HepG2 (cell line): ENCODE measurements around the gene MACROD2. TPM values are rescaled to one million over a fixed set of nuclear protein-coding genes. Genes with fewer than 3 reads are reported as not detected.

Source experiments
- ATAC-seq: fragments of 200-7000 bp; cut with Tn5 transposase; 3 replicates; pipeline ENCODE4 v1.9.1; 2020; ENCODE audit warnings: mild to moderate bottlenecking, moderate library complexity
- BruUV-seq: library from RNA; stranded (reverse); fragments of 400-500 nt; replicated peaks from 2 replicates; lab custom pipeline; 2021; lab: Mats Ljungman, UMichigan
- CTCF ChIA-PET: fragments of 300-600 bp; formaldehyde crosslinking; extraction: SDS; loops from one replicate; lab custom pipeline; 2021; ENCODE audit warnings: low total read pairs, inconsistent platforms, low intra/inter-chr PET ratio; lab: Yijun Ruan, JAX
- POLR2A ChIA-PET: fragments of 350-600 bp; sonication (Branson Sonifier 250); formaldehyde crosslinking; loops from one replicate; lab custom pipeline; 2020; ENCODE audit warnings: antibody characterized with exemption, inconsistent platforms; lab: Yijun Ruan, JAX
- DNase-seq: peaks from one replicate; pipeline ENCODE4 v3.0.0-alpha.2; 2015; ENCODE audit warnings: low spot score
- FAIRE-seq: peaks from 3 replicates; lab custom pipeline; 2011; peaks lifted over from hg19 to GRCh38; lab: Jason Lieb, UNC
- H2AFZ ChIP-seq: one replicate; pipeline ENCODE4 v1.6.1; 2011; ENCODE audit warnings: low read length, inconsistent platforms
- H3K27ac ChIP-seq: fragments of 300-600 bp; 3 replicates; pipeline ENCODE4 v1.8.0; 2011; ENCODE audit warnings: mixed run types, mild to moderate bottlenecking, mixed read lengths, low read length, inconsistent platforms; ENCODE audit not compliant: insufficient read depth; ENCODE audit errors: extremely low read length
- H3K27me3 ChIP-seq, 2 experiments: fragments of 200-600 bp in 1 of 2; 2 replicates in 1 of 2; 3 replicates in 1 of 2; pipeline versions ENCODE4 v1.6.0 to v1.8.0; 2011; ENCODE audit warnings: low read length in 2 of 2, mild to moderate bottlenecking in 2 of 2, moderate library complexity in 2 of 2, inconsistent platforms in 1 of 2; ENCODE audit not compliant: insufficient read depth in 2 of 2, control insufficient read depth in 1 of 2
- H3K36me3 ChIP-seq, 2 experiments: fragments of 200-600 bp in 1 of 2; replicated peaks in 1 of 2; 2 replicates in 1 of 2; 3 replicates in 1 of 2; pipeline versions ENCODE4 v1.5.1 to v1.8.0; 2011; ENCODE audit warnings: low read length in 2 of 2, inconsistent platforms in 1 of 2; ENCODE audit not compliant: insufficient read depth in 2 of 2, control insufficient read depth in 1 of 2
- H3K4me1 ChIP-seq: 2 replicates; pipeline ENCODE4 v1.5.1; 2012; ENCODE audit warnings: low read length, inconsistent platforms; ENCODE audit not compliant: insufficient read depth
- H3K4me2 ChIP-seq: 2 replicates; pipeline ENCODE4 v1.6.0; 2011; ENCODE audit warnings: low read depth, low read length, inconsistent platforms
- H3K4me3 ChIP-seq, 3 experiments: fragments of 200-600 bp in 1 of 3; sonication (generic), shearing (Covaris generic) in 1 of 3; replicated peaks in 1 of 3; 2 replicates each; pipeline ENCODE4 v1.5.1; 2011 to 2016; ENCODE audit warnings: low read length in 3 of 3, inconsistent platforms in 2 of 3, low read depth in 2 of 3, mild to moderate bottlenecking in 2 of 3, control low read depth in 1 of 3, mixed read lengths in 1 of 3; ENCODE audit not compliant: insufficient read depth in 1 of 3
- H3K79me2 ChIP-seq: one replicate; pipeline ENCODE4 v1.6.1; 2011; ENCODE audit warnings: low read length, inconsistent platforms; ENCODE audit not compliant: insufficient read depth
- H3K9ac ChIP-seq: 2 replicates; pipeline ENCODE4 v1.6.0; 2011; ENCODE audit warnings: mild to moderate bottlenecking, low read depth, low read length, inconsistent platforms; ENCODE audit not compliant: insufficient read depth
- H3K9me3 ChIP-seq: 2 replicates; pipeline ENCODE4 v1.5.1; 2012; ENCODE audit warnings: mild to moderate bottlenecking, low read length
- H4K20me1 ChIP-seq: 2 replicates; pipeline ENCODE4 v1.6.0; 2011; ENCODE audit warnings: inconsistent platforms, mild to moderate bottlenecking, low read length, moderate library complexity; ENCODE audit not compliant: insufficient read depth
- EED ChIP-seq: sonication (generic); formaldehyde crosslinking; IDR thresholded peaks from 2 replicates; pipeline ENCODE4 v1.5.0; 2020; ENCODE audit warnings: mild to moderate bottlenecking, missing genetic modification reagents
- HCFC1 ChIP-seq: fragments of 150-350 bp; IDR thresholded peaks from 2 replicates; pipeline ENCODE4 v1.6.1; 2014; ENCODE audit warnings: low read depth, low read length
- ZNF142 ChIP-seq: sonication (generic); formaldehyde crosslinking; IDR thresholded peaks from 2 replicates; pipeline ENCODE4 v1.4.0; 2020; ENCODE audit warnings: missing genetic modification reagents
- ZNF564 ChIP-seq: sonication (generic); formaldehyde crosslinking; IDR thresholded peaks from 2 replicates; pipeline ENCODE4 v1.8.1; 2023; ENCODE audit warnings: mild to moderate bottlenecking, missing genetic modification reagents
- ZSCAN30 ChIP-seq: sonication (generic); formaldehyde crosslinking; IDR thresholded peaks from 2 replicates; pipeline ENCODE4 v1.5.0; 2020; ENCODE audit warnings: mild to moderate bottlenecking, missing genetic modification reagents
- WGBS: methylation state at CpG from one replicate; pipeline ENCODE4 v1.1.6; 2017; ENCODE audit warnings: low lambda C conversion rate; 5-methylcytosine and 5-hydroxymethylcytosine counted together
- in situ Hi-C: cut with HindIII; loops from 2 replicates; pipeline ENCODE4 v1.10.0; 2017; ENCODE audit warnings: low pct_unique_long_range_greater_than_20kb; ENCODE audit not compliant: extremely low pct_ligation_motif_present
- intact Hi-C: fragments of 100-400 bp; cut with micrococcal nuclease; formaldehyde crosslinking; loops from one replicate; pipeline ENCODE4 v1.10.0; 2022; ENCODE audit not compliant: unreplicated experiment
- polyA plus RNA-seq, 8 experiments: library from polyadenylated mRNA; depleted of rRNA in 3 of 8; stranded (reverse) in 7 of 8; unstranded in 1 of 8; fragments of >200 nt; fragmentation: Illumina TruSeq in 4 of 8; extraction: Trizol in 4 of 8; gene quantifications; 2 replicates each; pipeline versions ENCODE4 v1.2.1 to v1.2.3, GENCODE V29; 2011 to 2016; ENCODE audit warnings: low read depth in 4 of 8, missing spikeins in 1 of 8, mixed read lengths in 1 of 8; ENCODE audit not compliant: insufficient read depth in 1 of 8
- total RNA-seq, 5 experiments: library from RNA; depleted of rRNA; stranded (reverse); fragments of >200 nt; fragmentation: Illumina TruSeq; extraction: Trizol; gene quantifications; 2 replicates each; pipeline ENCODE4 v1.2.3, GENCODE V29; 2016; ENCODE audit warnings: low read depth in 1 of 5

The MACROD2 gene
- total and polyA plus RNA-seq, 2 of the 13 experiments (the other 11 are each of a cell fraction or from before 2014, with no cell fraction given): 0.13 to 0.51 TPM

- ChIA-PET CTCF (no interaction called here), POLR2A (no interaction called here)
- intact Hi-C loops: no loop called here
- Histone ChIP-seq H3K79me2 (no peaks in the 10 kb centered on the region), H3K9me3 (no peaks in the 10 kb centered on the region), H4K20me1 (no peaks in the 10 kb centered on the region), H3K4me2 (no peak overlapping the region), H3K27ac (no peak overlapping the region), H3K36me3 (no peaks in the 10 kb centered on the region), H3K4me3 (no peak overlapping the region), H2AFZ (no peak overlapping the region), H3K27me3 (no peaks in the 10 kb centered on the region), H3K9ac (no peak overlapping the region), H3K4me1 (no peaks in the 10 kb centered on the region)
- in situ Hi-C loops: no loop called here
- TF ChIP-seq EED (CRISPR knock-in tag) (no peak), HCFC1 (no peak), ZNF142 (CRISPR knock-in tag) (no peak), ZSCAN30 (CRISPR knock-in tag) (no peak), ZNF564 (CRISPR knock-in tag) (no peak)
- DNase-seq (no peak), FAIRE-seq (no peak), ATAC-seq (no peak)
- no TSS peak for BruUV-seq
- WGBS: 50% methylated on average over 5 of the region's 5 CpGs
Observed at GRCh38 chr20:14310977-14311627, 315.8 kb downstream of the MACROD2 start.
